MM.1S (cell line): ENCODE results near the gene FAM219A.
A peak's percentile ranks its signal among the peaks of the same experiment; 100 is the strongest.

ENCODE experiments used
- DNase-seq: peaks from one replicate; pipeline ENCODE4 v3.0.0-alpha.2; 2015
- H2AFZ ChIP-seq: fragments of 300-600 bp; sonication (generic); 2 replicates; pipeline ENCODE4 v1.6.0; 2016; ENCODE audit warnings: antibody characterized with exemption, low read length
- H3F3A ChIP-seq: fragments of 300-600 bp; sonication (generic); 2 replicates; pipeline ENCODE4 v1.6.1; 2016; ENCODE audit warnings: mild to moderate bottlenecking, antibody characterized with exemption, low read length, moderate library complexity, mixed read lengths; ENCODE audit not compliant: insufficient read depth
- H3K27ac ChIP-seq: fragments of 300-600 bp; sonication (generic); 2 replicates; pipeline ENCODE4 v1.5.1; 2016; ENCODE audit warnings: mild to moderate bottlenecking, low read length
- H3K27me3 ChIP-seq: fragments of 300-600 bp; sonication (generic); replicated peaks from 2 replicates; pipeline ENCODE4 v1.6.0; 2016; ENCODE audit warnings: low read length; ENCODE audit not compliant: insufficient read depth
- H3K36me3 ChIP-seq: fragments of 300-600 bp; sonication (generic); replicated peaks from 2 replicates; pipeline ENCODE4 v1.6.1; 2016; ENCODE audit warnings: mild to moderate bottlenecking, low read length, mixed read lengths; ENCODE audit not compliant: insufficient read depth
- H3K4me1 ChIP-seq: fragments of 300-600 bp; sonication (generic); 2 replicates; pipeline ENCODE4 v1.6.1; 2016; ENCODE audit warnings: low read length, mixed read lengths
- H3K4me2 ChIP-seq: fragments of 300-600 bp; sonication (generic); 2 replicates; pipeline ENCODE4 v1.6.0; 2016; ENCODE audit warnings: low read depth, low read length
- H3K4me3 ChIP-seq: fragments of 300-600 bp; sonication (generic); 2 replicates; pipeline ENCODE4 v1.5.1; 2016; ENCODE audit warnings: low read length, mixed read lengths
- H3K79me2 ChIP-seq: fragments of 300-600 bp; sonication (generic); 2 replicates; pipeline ENCODE4 v1.6.1; 2016; ENCODE audit warnings: mixed run types, low read length, mixed read lengths
- H3K9ac ChIP-seq: fragments of 300-600 bp; sonication (generic); 2 replicates; pipeline ENCODE4 v1.6.1; 2016; ENCODE audit warnings: low read length, mixed read lengths
- H3K9me2 ChIP-seq: fragments of 300-600 bp; sonication (generic); replicated peaks from 2 replicates; pipeline ENCODE4 v1.6.1; 2016; ENCODE audit warnings: mild to moderate bottlenecking, low read length, mixed read lengths; ENCODE audit not compliant: insufficient read depth
- H3K9me3 ChIP-seq: fragments of 300-600 bp; sonication (generic); replicated peaks from 2 replicates; pipeline ENCODE4 v1.6.1; 2016; ENCODE audit warnings: mild to moderate bottlenecking, low read length, mixed read lengths; ENCODE audit not compliant: insufficient read depth
- H4K20me1 ChIP-seq: fragments of 300-600 bp; sonication (generic); 2 replicates; pipeline ENCODE4 v1.6.1; 2016; ENCODE audit warnings: mild to moderate bottlenecking, low read length, moderate library complexity, mixed read lengths; ENCODE audit not compliant: insufficient read depth
- CTCF ChIP-seq: fragments of 300-600 bp; sonication (generic); IDR thresholded peaks from 2 replicates; pipeline ENCODE4 v1.5.1; 2016; ENCODE audit warnings: antibody characterized with exemption, low read length, mixed read lengths
- EZH2 ChIP-seq: fragments of 300-600 bp; sonication (generic); optimal IDR thresholded peaks from 2 replicates; pipeline ENCODE3; 2017; ENCODE audit warnings: low read depth, mild to moderate bottlenecking, antibody characterized with exemption, low read length, mixed read lengths
- EZH2phosphoT487 ChIP-seq: fragments of 300-600 bp; sonication (generic); IDR thresholded peaks from 2 replicates; pipeline ENCODE4 v1.6.1; 2018; ENCODE audit warnings: antibody characterized with exemption, low read length

FAM219A gene

DNA sequence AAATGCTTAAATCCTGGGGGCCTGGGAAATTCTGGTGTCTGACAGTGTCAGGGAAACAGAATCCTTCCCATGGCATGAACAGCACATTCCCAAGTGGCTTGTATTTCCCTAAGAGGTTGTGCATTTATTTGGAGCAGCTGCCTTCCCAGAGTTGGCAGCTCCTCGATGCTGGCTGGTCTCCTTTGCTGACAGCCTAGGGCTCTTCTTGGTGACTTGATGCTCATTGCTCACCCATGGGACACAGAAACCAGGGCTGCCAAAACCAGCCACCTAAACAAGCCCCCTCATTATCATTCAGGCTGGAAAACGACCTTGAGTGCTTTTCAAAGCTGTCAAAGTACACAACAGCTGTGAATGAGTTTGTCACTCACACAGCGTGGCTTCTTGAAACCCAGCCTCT, 40.2 kb upstream of the FAM219A start:
- no peaks in the 10 kb centered on the region for H3K79me2 ChIP-seq
- H3K4me2 ChIP-seq = no peak overlapping the region
- TF ChIP-seq EZH2phosphoT487 = no peak
- TF ChIP-seq EZH2 = no peak
- H3K9me3 ChIP-seq = no peaks in the 10 kb centered on the region
- no peaks in the 10 kb centered on the region for H3K4me1 ChIP-seq
- no peak overlapping the region for H3K27ac ChIP-seq
- DNase-seq = no peak
- peaks cover 9% of the 10 kb centered on the region; the same call in 1 of the 2 replicates for H3K27me3 ChIP-seq
- H3K9ac ChIP-seq = no peak overlapping the region
- H3K36me3 ChIP-seq = no peaks in the 10 kb centered on the region
- no peak overlapping the region for H2AFZ ChIP-seq
- H3K4me3 ChIP-seq = no peak overlapping the region
- H3K9me2 ChIP-seq = no peaks in the 10 kb centered on the region
- H3F3A ChIP-seq = no peaks in the 10 kb centered on the region
- H4K20me1 ChIP-seq = no peaks in the 10 kb centered on the region

DNA sequence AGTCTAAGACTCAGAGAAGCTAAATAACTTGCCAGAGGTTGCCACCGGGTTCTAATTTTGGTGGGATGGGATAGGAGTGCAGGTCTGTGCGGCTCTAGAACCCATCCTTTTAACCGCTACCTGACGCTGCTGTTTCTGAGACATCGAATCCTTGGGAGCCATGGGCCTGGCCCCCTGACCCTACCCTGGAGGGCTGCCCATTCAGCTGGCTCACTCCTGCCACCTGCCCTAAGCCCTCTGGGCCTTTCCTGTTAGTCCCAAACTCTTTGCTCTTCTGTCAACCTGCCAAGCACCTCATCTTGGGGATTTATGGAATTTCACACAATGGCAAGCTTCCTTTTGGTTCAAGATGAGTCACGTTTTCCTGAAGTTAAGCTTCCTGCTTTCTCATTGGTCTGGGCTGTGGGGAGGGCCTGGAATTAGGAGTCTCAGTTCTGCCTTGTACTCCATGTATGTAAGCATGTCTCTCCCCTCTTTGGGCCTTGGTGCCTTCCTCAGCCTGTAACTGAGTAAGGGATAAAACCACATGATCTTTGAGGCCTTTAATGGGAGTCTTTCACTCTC, 37.9 kb upstream of the FAM219A start:
- no peaks in the 10 kb centered on the region for H3K4me1 ChIP-seq
- 0 out of 2 replicates have a peak, but pooled peaks cover 5% of the 10 kb centered on the region for H3K27me3 ChIP-seq
- H3K9ac ChIP-seq = no peak overlapping the region
- DNase-seq = no peak
- H3K27ac ChIP-seq = no peak overlapping the region
- no peaks in the 10 kb centered on the region for H4K20me1 ChIP-seq
- H3F3A ChIP-seq = no peaks in the 10 kb centered on the region
- H3K4me3 ChIP-seq = no peak overlapping the region
- no peaks in the 10 kb centered on the region for H3K9me2 ChIP-seq
- no peak overlapping the region for H3K4me2 ChIP-seq
- H3K9me3 ChIP-seq = no peaks in the 10 kb centered on the region
- H3K79me2 ChIP-seq = no peaks in the 10 kb centered on the region
- TF ChIP-seq CTCF (no peak), EZH2phosphoT487 (no peak), EZH2 (no peak)
- H3K36me3 ChIP-seq = no peaks in the 10 kb centered on the region
- H2AFZ ChIP-seq = no peak overlapping the region

GRCh38 chr9:34493972-34494535, 35.7 kb upstream of the FAM219A start:
- DNase-seq = peak; percentile 36
- no peaks in the 10 kb centered on the region for H4K20me1 ChIP-seq
- H3K4me2 ChIP-seq = no peak overlapping the region
- H3K36me3 ChIP-seq = no peaks in the 10 kb centered on the region
- no peaks in the 10 kb centered on the region for H3F3A ChIP-seq
- H3K9ac ChIP-seq = no peak overlapping the region
- H3K27me3 ChIP-seq = 0 out of 2 replicates have a peak, but pooled peaks cover under 1% of the 10 kb centered on the region
- H3K27ac ChIP-seq = no peak overlapping the region
- H3K4me1 ChIP-seq = no peaks in the 10 kb centered on the region
- no peaks in the 10 kb centered on the region for H3K79me2 ChIP-seq
- H3K9me3 ChIP-seq = no peaks in the 10 kb centered on the region
- no peak overlapping the region for H3K4me3 ChIP-seq
- H2AFZ ChIP-seq = no peak overlapping the region
- TF ChIP-seq CTCF (no peak), EZH2phosphoT487 (no peak), EZH2 (no peak)
- no peaks in the 10 kb centered on the region for H3K9me2 ChIP-seq

DNA sequence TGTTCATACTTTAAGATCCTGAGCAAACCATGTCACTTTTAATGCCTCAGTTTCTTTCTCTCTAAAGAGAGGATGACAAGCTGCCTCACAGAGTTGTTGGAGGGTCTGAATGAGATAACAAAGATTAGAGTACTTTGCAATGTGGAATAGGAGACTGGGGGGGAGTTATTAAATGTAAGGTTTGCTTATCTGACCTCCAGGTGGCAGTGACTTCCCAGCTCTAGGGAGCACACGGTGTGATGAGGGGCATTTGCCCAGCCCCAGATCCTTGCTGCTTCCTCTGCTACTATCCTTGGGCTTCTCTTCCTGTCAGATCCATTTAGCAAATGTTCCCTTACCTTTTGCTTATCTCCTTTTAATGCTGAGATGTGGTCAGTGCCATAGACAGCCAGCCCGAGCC, 33.7 kb upstream of the FAM219A start:
- Histone ChIP-seq H4K20me1 (no peaks in the 10 kb centered on the region), H2AFZ (no peak overlapping the region), H3K9me3 (no peaks in the 10 kb centered on the region), H3K27me3 (no peaks in the 10 kb centered on the region), H3K27ac (no peak overlapping the region), H3K79me2 (no peaks in the 10 kb centered on the region), H3K4me3 (no peak overlapping the region), H3K4me2 (no peak overlapping the region), H3K4me1 (no peaks in the 10 kb centered on the region), H3F3A (no peaks in the 10 kb centered on the region), H3K9me2 (no peaks in the 10 kb centered on the region), H3K9ac (no peak overlapping the region), H3K36me3 (no peaks in the 10 kb centered on the region)
- DNase-seq = no peak
- TF ChIP-seq EZH2phosphoT487 (no peak), EZH2 (no peak), CTCF (no peak)
